Left lobe of liver (tissue), 2 donors: ENCODE results near the gene NPFF. TPM values are rescaled to one million over a fixed set of nuclear protein-coding genes. Genes with fewer than 3 reads are reported as not detected.

ENCODE experiments used
- ATAC-seq: fragments of 200-7000 bp; cut with Tn5 transposase; one replicate; pipeline ENCODE4 v1.9.1; 2020; ENCODE audit warnings: mild to moderate bottlenecking, moderate library complexity
- DNase-seq: peaks from one replicate; pipeline ENCODE4 v3.0.0-alpha.2; 2020; ENCODE audit warnings: low spot score
- total RNA-seq: library from RNA; stranded (reverse); gene quantifications from one replicate; pipeline ENCODE4 v1.2.1, GENCODE V29; 2021
- donor health status: DM: no; HTN: no; CAD: no; lungs with moderate emphysema.
- donor health status: DM: no; HTN: yes; CAD: no.

NPFF gene
- total RNA-seq, 1 donor from 2014 or later = not detected

DNA sequence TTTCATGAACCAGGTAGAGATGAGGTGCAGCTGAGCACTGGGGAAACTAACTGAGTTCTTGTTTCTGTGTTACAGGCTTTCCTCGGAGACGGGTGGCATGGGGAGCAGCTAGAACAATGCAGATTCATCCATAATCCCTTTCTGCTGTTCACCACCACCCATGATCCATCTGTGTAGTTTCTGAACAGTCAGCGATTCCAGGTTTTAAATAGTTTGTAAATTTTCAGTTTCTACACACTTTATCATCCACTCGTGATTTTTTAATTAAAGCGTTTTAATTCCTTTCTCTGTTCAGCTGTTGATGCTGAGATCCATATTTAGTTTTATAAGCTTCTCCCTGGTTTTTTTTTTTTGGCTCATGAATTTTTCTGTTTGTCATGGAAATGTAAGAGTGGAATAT is 28.0 kb downstream of the NPFF start:
- DNase-seq (no peak), ATAC-seq (no peak)

DNA sequence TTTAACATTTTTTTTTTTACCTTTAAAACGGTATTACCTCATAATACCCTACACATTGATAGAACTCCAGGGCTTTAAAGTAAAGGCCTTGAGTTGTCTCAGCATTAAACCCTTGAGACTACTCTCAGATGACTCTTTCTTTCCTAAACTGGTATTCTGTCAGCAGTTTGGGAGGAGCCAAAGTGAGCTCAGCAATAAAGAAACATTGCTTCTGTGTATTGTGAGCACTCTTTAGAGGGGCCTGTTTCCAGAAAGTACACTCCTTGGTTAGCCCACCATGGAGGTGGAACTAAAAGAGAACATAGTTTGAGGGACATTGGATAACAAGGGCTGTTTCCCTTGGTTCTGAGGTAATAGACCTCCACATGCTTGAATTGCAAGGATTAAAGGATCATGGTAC is 28.4 kb downstream of the NPFF start:
- ATAC-seq (no peak), DNase-seq (no peak)

GRCh38 chr12:53476769-53477209 is 30.5 kb downstream of the NPFF start:
- ATAC-seq = peak; percentile 31
- no peak for DNase-seq

GRCh38 chr12:53474819-53475218 is 32.5 kb downstream of the NPFF start:
- DNase-seq = no peak
- no peak for ATAC-seq

DNA sequence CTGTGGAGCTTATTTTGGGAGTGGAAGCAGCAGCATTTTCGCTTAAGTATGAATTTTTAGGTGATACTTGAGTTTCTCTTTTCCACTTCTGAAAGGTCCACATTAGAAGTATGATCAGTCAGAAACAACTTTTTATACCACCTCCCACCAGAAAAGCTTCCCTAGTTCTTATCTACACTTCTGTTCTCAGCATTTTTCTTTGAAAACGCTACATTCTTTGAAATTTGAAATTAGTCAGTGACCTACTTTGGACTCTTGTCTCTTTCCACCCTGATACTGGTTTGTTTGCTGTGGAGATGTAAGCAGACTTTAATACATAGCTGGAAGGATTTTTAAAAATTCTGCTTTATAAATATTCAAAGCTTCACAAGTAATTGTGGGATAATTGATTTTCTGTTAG is 33.2 kb downstream of the NPFF start:
- ATAC-seq = no peak
- no peak for DNase-seq

GRCh38 chr12:53472056-53472582 is 35.2 kb downstream of the NPFF start:
- no peak for DNase-seq

DNA sequence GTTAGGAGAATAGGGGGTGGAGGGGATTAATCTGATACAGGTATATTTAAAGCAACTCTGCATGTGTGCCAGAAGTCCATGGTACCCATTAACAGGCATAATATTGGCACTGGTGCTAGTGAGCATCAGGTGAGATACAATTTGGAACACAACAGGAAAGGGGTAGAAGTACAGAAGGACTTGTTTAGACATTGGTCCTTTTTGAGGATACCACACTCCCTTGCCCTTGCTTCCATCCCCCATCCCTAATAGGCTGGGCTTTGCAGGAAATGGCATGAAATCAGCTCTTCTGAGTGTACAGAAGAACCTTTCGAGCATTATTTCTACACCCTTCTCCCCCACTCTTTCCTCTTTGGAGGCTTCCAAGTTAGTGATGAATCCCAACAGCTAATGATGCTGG is 39.0 kb downstream of the NPFF start:
- ATAC-seq = no peak
- no peak for DNase-seq

More at GRCh38 chr12:53472056-53472582, 35.2 kb downstream of the NPFF start:
- ATAC-seq = no peak

GRCh38 chr12:53467880-53468279 is 39.4 kb downstream of the NPFF start:
- DNase-seq = no peak

DNA sequence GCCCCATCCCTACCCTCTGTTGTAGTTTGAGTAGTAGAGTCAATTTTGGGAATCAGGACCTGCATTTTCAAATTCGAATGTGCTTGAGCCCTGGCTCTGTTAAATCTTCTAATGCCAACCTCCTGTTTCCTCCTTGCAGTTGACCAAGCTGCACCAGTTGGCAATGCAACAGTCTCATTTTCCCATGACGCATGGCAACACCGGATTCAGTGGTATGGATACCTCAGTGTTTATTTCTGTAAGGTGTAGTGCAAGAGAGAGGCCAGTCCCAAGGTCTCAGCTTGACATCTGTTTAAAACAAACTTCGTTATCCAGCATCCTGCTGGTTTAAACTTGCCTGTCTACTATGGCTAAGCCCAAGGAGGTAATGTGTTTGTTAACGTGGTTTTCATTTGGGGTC is 40.2 kb downstream of the NPFF start:
- ATAC-seq (no peak), DNase-seq (no peak)

More at GRCh38 chr12:53467880-53468279, 39.4 kb downstream of the NPFF start:
- no peak for ATAC-seq

DNA sequence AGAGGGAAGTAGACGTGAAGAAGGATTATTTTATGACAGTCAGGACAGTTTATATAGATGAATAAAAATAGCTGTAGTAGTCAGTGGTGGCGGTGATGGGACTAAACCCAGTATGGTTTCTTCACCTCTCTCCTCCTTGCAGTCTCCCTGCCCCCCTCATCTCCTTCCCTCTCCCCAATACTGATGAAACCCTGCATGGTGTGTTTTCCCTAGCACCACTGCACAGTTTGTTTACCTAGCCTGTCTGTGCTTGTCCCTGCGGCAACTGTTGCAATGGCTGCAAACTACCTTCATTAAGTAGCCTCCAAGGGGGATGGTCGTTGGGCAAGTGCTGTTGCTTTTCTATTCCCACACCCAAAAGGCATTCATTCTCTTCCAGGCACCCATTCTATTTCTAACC is 40.6 kb downstream of the NPFF start:
- DNase-seq (no peak), ATAC-seq (peak; percentile 17)

GRCh38 chr12:53465679-53466078 is 41.6 kb downstream of the NPFF start:
- ATAC-seq (no peak), DNase-seq (no peak)

DNA sequence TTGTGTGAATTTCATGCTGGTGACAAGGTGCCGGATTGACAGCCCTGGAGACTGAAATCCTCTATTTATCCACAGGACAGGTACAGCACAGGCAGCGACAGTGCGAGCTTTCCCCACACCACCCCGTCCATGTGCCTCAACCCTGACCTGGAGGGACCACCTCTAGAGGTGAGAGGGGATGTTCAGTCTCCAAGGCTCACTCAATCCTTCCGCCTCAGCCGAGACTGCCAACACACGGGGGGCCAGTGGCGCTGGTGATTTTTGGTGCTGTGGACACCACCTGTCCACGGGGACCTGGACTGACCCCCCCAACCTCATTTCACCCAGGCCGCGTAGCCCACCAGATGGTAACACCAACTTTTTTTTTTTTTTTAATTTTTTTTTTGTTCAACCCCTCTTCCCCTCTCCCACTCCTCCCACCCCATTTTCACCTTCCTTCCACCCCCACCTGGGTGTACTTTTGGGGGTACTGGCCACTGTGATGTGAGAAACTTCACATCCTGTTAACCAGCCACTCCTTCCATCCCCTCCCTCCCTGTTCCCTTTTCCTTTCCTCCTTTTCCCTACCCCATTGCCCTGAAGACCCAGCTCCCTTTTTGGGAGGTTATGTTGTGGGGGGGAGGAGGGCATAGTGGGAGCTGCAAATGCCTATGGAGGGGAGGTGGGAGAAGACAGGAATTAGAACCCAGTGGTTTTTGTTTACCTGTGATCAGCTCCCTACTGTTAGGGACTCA is 42.4 kb downstream of the NPFF start:
- DNase-seq (no peak), ATAC-seq (no peak)

- ATAC-seq = no peak
- no peak for DNase-seq
These were observed 43.3 kb downstream of the NPFF start for GRCh38 chr12:53463802-53464560.

- ATAC-seq (peak; percentile 40), DNase-seq (no peak)
These were observed 44.3 kb downstream of the NPFF start for GRCh38 chr12:53462935-53463334.

- ATAC-seq (no peak), DNase-seq (no peak)
These were observed 45.7 kb downstream of the NPFF start for GRCh38 chr12:53461591-53461990.

DNA sequence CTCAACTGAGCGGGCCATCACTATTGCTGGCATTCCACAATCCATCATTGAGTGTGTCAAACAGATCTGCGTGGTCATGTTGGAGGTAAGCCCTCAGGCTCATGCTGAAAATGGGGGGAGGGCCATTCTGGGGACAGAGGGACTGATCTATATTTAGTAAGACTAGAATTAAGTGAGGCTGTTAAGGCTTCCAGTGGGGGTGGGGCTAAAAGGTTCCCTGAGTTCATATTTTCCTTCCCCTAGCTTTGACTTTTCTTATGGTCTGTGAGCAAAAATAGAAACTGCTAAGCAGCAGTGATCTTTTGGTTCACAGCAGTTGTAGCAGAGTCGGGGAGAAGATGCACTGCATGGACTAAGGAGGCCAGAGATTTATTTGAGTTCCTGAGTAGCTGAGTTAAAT is 46.2 kb downstream of the NPFF start:
- no peak for DNase-seq
- no peak for ATAC-seq

DNA sequence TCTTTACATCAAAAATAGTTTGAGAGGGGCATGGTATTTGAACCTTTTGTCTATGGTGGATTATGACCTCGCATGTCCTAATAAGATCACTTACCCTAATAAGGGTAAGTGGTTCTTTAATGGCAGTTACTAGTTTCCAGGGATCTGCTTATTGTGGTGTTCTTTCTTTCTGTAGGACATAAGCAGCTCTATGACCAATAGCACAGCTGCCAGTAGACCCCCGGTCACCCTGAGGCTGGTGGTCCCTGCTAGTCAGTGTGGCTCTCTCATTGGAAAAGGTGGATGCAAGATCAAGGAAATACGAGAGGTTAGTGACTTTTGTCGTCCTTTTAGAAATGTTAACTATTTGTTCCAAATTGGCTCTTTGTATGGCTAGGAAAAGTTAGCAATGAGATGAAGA is 48.2 kb downstream of the NPFF start:
- ATAC-seq (no peak), DNase-seq (no peak)

Other genes starting within 250 kb of the NPFF start
- 0.73 TPM for gene ESPL1, start 239.2 kb downstream of the NPFF start, total RNA-seq
- gene PFDN5, start 211.9 kb downstream of the NPFF start, total RNA-seq = 114 TPM
- 24.0 TPM for gene MYG1, start 207.8 kb downstream of the NPFF start, total RNA-seq
- gene AAAS, start 185.9 kb downstream of the NPFF start, total RNA-seq = 28.2 TPM
- gene SP7, start 171.1 kb downstream of the NPFF start, total RNA-seq = not detected
- 24.5 TPM for gene SP1, start 127.3 kb downstream of the NPFF start, total RNA-seq
- gene AMHR2, start 83.6 kb downstream of the NPFF start, total RNA-seq = 0.78 TPM
- gene PRR13, start 65.8 kb downstream of the NPFF start, total RNA-seq = 69.9 TPM
- gene PCBP2, start 55.4 kb downstream of the NPFF start, total RNA-seq = 338 TPM
- gene MAP3K12, start 8.0 kb downstream of the NPFF start, total RNA-seq = 1.4 TPM
- gene TARBP2, start 6.2 kb downstream of the NPFF start, total RNA-seq = 22.3 TPM
- 18.1 TPM for gene ATF7, start 118.9 kb upstream of the NPFF start, total RNA-seq
- gene ATP5MC2, start 168.6 kb upstream of the NPFF start, total RNA-seq = 118 TPM
- gene CALCOCO1, start 220.0 kb upstream of the NPFF start, total RNA-seq = 43.8 TPM
- gene CISTR, start 244.5 kb upstream of the NPFF start, total RNA-seq = not detected